ENCODE measurements around the gene MBD3. TPM values are rescaled to one million over a fixed set of nuclear protein-coding genes. Genes with fewer than 3 reads are reported as not detected.
"Not testable (repeated sequence)": the region's sequence is repeated elsewhere in the genome, so short reads cannot be mapped to it uniquely, and the experiment has no call there.

Gene MBD3
- total RNA-seq (2014; rRNA removed; shearing (Covaris generic)) = 186 and 194 TPM in 2 replicates
- polyA plus RNA-seq (2015; cell fraction: cytosol; rRNA removed) = 83.2 and 101 TPM in 2 replicates
- 129 and 146 TPM in 2 replicates for polyA plus RNA-seq (2015; cell fraction: nucleus; rRNA removed)

GRCh38 chr19:1592755-1593500, at the start of gene MBD3:
Gene MBD3 (minus strand): TSS chr19:1592865. CDS start chr19:1592631, 234 bp downstream.
- DNase-seq (ENCODE audit: low read depth) = peak; percentile 85

GRCh38 chr19:1640893-1641448, 48.3 kb upstream of the MBD3 start:
- DNase-seq (ENCODE audit: low read depth) = not testable (repeated sequence)

- no peak for DNase-seq (ENCODE audit: low read depth)
These were observed 43.9 kb upstream of the MBD3 start for GRCh38 chr19:1636325-1637236.

GRCh38 chr19:1634938-1635243, 42.2 kb upstream of the MBD3 start:
- DNase-seq (ENCODE audit: low read depth) = no peak

- DNase-seq (ENCODE audit: low read depth) = no peak
These were observed 41.7 kb upstream of the MBD3 start for GRCh38 chr19:1634242-1634937.

GRCh38 chr19:1633269-1633826, 40.7 kb upstream of the MBD3 start:
- DNase-seq (ENCODE audit: low read depth) = no peak

GRCh38 chr19:1632462-1633268, 40.0 kb upstream of the MBD3 start:
- no peak for DNase-seq (ENCODE audit: low read depth)

- DNase-seq (ENCODE audit: low read depth) = no peak
These were observed 39.0 kb upstream of the MBD3 start for GRCh38 chr19:1631557-1632100.

GRCh38 chr19:1630811-1631210, 38.1 kb upstream of the MBD3 start:
- DNase-seq (ENCODE audit: low read depth) = no peak

GRCh38 chr19:1630012-1630411, 37.3 kb upstream of the MBD3 start:
- DNase-seq (ENCODE audit: low read depth) = no peak

- no peak for DNase-seq (ENCODE audit: low read depth)
These were observed 36.7 kb upstream of the MBD3 start for GRCh38 chr19:1629256-1629808.

- no peak for DNase-seq (ENCODE audit: low read depth)
These were observed 34.5 kb upstream of the MBD3 start for GRCh38 chr19:1627194-1627593.

- no peak for DNase-seq (ENCODE audit: low read depth)
These were observed 33.8 kb upstream of the MBD3 start for GRCh38 chr19:1626417-1627010.

GRCh38 chr19:1624458-1624857, 31.8 kb upstream of the MBD3 start:
- no peak for DNase-seq (ENCODE audit: low read depth)

- no peak for DNase-seq (ENCODE audit: low read depth)
These were observed 29.9 kb upstream of the MBD3 start for GRCh38 chr19:1622541-1622940.

GRCh38 chr19:1622007-1622406, 29.3 kb upstream of the MBD3 start:
- DNase-seq (ENCODE audit: low read depth) = no peak

- no peak for DNase-seq (ENCODE audit: low read depth)
These were observed 28.9 kb upstream of the MBD3 start for GRCh38 chr19:1621574-1621973.

GRCh38 chr19:1621021-1621420, 28.4 kb upstream of the MBD3 start:
- no peak for DNase-seq (ENCODE audit: low read depth)

GRCh38 chr19:1620502-1620901, 27.8 kb upstream of the MBD3 start:
- no peak for DNase-seq (ENCODE audit: low read depth)

All from HT1080 (cell line).